GM12865 (cell line): ENCODE data around the gene IL21R.

ENCODE experiments used
- DNase-seq: peaks from one replicate; pipeline ENCODE4 v3.0.0; 2010; ENCODE audit warnings: low read depth
- H3K4me3 ChIP-seq: 2 replicates; pipeline ENCODE4 v1.5.1; 2011; ENCODE audit warnings: mild to moderate bottlenecking, low read depth, low read length, control low read depth
- TF ChIP-seq, protein P1 (sequence below): IDR thresholded peaks from 2 replicates; pipeline ENCODE4 v1.5.1; 2011; ENCODE audit warnings: low read length, control low read depth, low read depth, inconsistent platforms; ENCODE audit not compliant: insufficient read depth; ENCODE audit errors: missing control alignments

The IL21R gene

DNA sequence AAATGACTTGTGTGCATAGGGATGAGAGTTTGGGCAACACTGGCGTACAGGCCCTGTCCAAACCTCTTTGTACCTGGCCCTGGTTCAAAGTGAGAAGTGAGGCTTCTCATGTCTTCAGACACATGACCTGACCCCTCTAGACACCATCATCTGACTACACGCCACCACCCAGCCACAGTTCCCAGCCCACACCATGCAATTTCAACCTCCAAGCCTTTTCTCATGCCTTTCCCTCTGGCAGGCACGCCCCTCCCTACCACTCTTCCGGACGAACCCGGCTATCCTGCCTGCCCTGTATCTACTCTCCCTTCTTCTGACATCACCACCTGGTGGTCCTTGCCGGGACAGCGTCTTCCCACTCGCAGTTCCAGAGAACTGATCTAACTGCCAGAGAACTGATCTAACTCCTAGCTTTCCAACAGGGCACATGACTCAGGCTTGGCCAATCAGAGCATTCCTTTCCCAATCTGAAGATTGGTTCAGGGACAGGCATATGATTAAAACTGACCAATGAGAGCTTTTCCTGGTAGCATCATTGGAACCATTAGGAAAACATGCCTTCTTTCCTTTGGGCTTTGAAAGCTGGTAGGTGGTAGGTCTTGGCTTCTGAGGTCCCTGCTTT lies 27.1 kb upstream of the IL21R start:
- peak overlapping the region; percentile 60 for H3K4me3 ChIP-seq
- TF ChIP-seq, protein P1, sequence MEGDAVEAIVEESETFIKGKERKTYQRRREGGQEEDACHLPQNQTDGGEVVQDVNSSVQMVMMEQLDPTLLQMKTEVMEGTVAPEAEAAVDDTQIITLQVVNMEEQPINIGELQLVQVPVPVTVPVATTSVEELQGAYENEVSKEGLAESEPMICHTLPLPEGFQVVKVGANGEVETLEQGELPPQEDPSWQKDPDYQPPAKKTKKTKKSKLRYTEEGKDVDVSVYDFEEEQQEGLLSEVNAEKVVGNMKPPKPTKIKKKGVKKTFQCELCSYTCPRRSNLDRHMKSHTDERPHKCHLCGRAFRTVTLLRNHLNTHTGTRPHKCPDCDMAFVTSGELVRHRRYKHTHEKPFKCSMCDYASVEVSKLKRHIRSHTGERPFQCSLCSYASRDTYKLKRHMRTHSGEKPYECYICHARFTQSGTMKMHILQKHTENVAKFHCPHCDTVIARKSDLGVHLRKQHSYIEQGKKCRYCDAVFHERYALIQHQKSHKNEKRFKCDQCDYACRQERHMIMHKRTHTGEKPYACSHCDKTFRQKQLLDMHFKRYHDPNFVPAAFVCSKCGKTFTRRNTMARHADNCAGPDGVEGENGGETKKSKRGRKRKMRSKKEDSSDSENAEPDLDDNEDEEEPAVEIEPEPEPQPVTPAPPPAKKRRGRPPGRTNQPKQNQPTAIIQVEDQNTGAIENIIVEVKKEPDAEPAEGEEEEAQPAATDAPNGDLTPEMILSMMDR: peak; percentile 42
- peak; percentile 91 for DNase-seq

DNA sequence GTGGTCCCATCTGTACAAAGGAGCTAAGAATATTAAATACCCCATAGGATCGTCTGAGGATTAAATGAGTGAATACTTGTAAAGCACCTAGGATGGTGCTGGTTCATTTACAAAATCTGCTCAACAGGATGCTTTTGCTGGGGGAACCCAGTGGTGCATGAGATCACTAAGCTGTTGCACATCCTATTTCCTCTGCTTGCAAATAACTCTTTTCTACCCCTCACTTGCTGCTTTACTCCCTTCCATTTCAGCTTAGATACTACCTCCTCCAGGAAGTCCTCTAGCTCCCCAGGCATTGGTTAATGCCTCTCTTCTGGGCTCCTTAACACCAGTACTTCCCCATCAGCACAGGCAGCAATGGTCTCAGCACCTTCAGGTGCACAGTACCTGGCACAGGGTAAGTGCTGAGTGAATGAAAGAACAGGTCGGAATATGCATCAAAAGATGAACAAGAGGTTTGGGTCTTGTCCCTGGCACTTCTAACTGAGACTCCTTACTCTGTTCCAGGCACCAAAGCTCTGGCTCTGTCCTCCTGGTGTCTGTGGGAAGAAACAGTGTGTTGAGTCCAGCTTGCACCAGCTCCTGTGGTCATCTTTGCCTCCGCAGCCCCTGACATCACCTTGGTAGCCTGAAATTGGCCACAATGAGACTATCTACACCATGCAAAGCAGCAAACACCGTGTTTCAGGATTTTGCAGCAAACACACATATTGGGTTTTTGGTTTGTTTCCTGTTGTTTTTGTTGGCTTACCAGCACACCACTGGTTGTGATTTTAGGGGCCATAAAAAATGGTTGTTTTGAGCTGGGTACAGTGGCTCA lies 24.1 kb upstream of the IL21R start:
- DNase-seq: peak; percentile 87
- TF ChIP-seq, protein P1: no peak
- H3K4me3 ChIP-seq: peak overlapping the region; percentile 12

DNA sequence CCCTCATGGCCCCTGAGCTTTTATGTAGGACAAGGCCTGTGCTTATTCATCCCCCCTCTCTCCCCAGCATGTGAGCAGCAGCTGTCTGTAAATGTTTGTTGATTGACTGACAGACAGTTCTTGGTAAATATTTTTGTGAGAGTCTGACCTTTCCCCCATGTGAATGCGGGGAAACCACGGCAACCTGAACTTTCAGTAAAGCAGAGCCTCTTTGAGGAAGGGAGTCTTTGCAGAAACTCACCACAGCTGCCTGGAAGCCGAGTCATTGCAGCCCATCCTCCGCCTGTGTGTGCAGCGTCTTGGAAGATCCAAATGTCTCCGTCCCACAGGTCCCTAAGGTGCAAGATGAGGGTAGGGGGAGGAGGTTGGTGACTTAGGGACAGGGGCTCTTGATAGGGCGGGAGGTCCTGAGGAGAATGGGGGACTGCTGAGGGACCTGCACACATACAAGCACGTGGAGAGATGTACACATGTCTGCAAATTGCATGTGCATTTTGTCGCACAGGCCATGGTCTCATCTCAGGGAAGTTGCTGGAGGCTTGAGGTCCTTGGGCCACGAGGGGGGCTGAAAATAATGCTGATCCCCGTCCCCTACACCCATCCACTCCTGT lies 23.0 kb upstream of the IL21R start:
- peak; percentile 62 for DNase-seq
- TF ChIP-seq, protein P1: no peak
- H3K4me3 ChIP-seq: no peak overlapping the region

DNA sequence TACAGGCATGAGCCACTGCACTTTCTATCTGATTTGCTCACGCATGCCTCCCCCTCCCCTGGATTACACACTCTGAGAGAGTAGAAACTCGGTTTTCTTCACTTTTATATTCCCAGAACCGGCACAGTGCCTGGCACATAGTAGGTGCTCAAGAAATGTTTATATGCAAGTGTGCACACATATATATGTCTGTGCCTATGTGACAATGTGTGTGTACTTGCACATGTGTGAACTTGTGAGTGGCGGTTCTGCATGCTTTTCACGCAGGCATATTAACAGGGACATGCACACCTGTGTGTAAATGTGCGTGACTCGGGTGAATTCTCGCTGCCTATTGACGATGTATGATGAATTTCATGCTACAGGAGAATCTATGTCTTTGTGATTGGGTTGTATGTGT lies 22.1 kb upstream of the IL21R start:
- TF ChIP-seq, protein P1: no peak
- no peak for DNase-seq
- no peak overlapping the region for H3K4me3 ChIP-seq

DNA sequence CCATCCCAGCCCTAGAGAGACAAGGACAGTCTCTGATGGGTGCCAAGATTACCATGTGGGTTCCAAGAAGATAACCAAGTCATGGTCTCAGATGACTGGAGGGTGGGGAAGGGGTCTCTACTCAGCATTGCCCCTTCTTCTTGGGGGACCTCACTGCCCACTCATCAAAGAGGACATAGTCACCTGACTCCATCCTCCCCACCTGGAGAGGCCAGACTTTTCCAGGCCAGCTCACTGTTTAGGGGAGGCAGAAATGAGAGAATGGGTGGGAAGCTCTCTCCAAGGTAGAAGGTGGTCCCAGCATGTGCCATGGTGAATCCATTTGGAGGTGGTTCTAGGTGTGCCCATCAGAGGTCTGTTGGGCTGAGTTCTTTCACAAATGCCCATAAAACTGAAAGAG lies 20.7 kb upstream of the IL21R start:
- no peak for DNase-seq
- TF ChIP-seq, protein P1: no peak
- H3K4me3 ChIP-seq: no peak overlapping the region

DNA sequence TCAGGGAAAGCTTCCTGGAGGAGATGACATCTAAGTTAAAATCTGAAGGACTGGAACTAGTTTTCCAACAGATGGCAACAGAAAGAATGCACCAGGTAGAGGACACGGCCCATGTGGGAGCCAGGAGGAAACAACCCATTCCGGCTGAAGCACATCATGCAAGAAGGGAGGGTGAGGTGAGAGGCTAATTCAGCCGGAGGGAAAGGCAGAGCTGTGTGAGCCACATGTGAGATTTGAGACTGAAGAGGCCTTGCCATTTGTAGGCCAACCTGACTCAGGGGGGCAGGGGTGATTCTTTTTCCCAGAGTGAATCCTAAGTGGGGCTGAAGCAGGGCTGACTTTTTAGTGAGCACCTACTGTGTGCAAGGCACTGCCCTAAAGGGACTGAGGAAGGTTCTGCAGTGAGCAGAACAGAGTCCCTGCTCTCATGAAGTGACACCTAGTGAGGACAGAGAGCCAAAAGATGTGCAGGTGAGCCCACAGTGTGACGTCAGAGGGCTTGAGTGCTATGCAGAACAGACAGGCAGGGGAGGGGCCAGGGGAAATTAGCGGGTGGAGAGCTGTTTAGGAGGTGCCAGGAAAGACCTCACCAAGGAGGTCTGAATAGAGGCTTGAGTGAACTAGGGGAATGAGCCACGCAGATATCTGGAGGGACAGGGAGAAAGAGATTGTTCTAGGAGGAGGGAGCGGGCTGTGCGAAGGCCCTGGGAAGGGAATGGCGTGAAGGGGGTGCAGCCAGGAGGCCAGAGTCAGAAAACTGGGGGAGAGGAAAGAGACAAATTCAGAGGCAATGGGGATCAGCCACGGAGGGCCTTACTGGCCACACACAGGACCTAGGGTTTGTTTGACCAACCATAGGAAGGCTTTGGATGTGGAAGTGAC lies 19.8 kb upstream of the IL21R start:
- DNase-seq: no peak
- TF ChIP-seq, protein P1: no peak
- no peak overlapping the region for H3K4me3 ChIP-seq
